ENCODE data around the gene ARHGEF40. TPM values are rescaled to one million over a fixed set of nuclear protein-coding genes. Genes with fewer than 3 reads are reported as not detected.
A peak's percentile ranks its signal among the peaks of the same experiment; 100 is the strongest.

The ARHGEF40 gene
- total RNA-seq, 4 donors from 2014 or later = 14.4 to 22.8 (median 17.6) TPM

- Histone ChIP-seq H3K36me3 (no peaks in the 10 kb centered on the region), H3K27ac (peak within 1 kb of the TSS; percentile 64), H3K4me1 (peaks cover 60% of the 10 kb centered on the region), H3K4me3 (no peak within 1 kb of the TSS), H3K9me3 (no peaks in the 10 kb centered on the region), H3K27me3 (no peaks in the 10 kb centered on the region)
- TF ChIP-seq EP300 (IDR thresholded peaks at IDR 0.05) = no peak
- TF ChIP-seq POLR2AphosphoS5 (IDR thresholded peaks at IDR 0.05) = no peak
- TF ChIP-seq POLR2A (IDR thresholded peaks at IDR 0.05) = no peak
- no peak for TF ChIP-seq CTCF (IDR thresholded peaks at IDR 0.05)
- DNase-seq (ENCODE audit: low spot score in 2 of 2) = no peak
- 48% methylated on average over 11 of the region's 11 CpGs for WGBS
These were observed 28.2 kb upstream of the ARHGEF40 start, which contains the start of gene RNASE7 for GRCh38 chr14:21041676-21042433. Gene RNASE7 (plus strand): TSS chr14:21042362. CDS start chr14:21042993, 631 bp downstream.

- Histone ChIP-seq H3K4me1 (peaks cover 60% of the 10 kb centered on the region), H3K4me3 (no peak overlapping the region), H3K36me3 (no peaks in the 10 kb centered on the region), H3K27ac (no peak overlapping the region), H3K27me3 (no peaks in the 10 kb centered on the region), H3K9me3 (no peaks in the 10 kb centered on the region)
- 64% methylated on average over 8 of the region's 8 CpGs for WGBS
- no peak for DNase-seq (ENCODE audit: low spot score in 2 of 2)
- no peak for TF ChIP-seq POLR2AphosphoS5 (IDR thresholded peaks at IDR 0.05)
- TF ChIP-seq POLR2A (IDR thresholded peaks at IDR 0.05) = no peak
- no peak for TF ChIP-seq CTCF (IDR thresholded peaks at IDR 0.05)
- TF ChIP-seq EP300 (IDR thresholded peaks at IDR 0.05) = no peak
These were observed 27.2 kb upstream of the ARHGEF40 start for GRCh38 chr14:21042918-21043317.

- Histone ChIP-seq H3K4me3 (no peak overlapping the region), H3K27me3 (no peaks in the 10 kb centered on the region), H3K36me3 (no peaks in the 10 kb centered on the region), H3K4me1 (peaks cover 55% of the 10 kb centered on the region), H3K9me3 (no peaks in the 10 kb centered on the region), H3K27ac (no peak overlapping the region)
- TF ChIP-seq CTCF (IDR thresholded peaks at IDR 0.05) = no peak
- TF ChIP-seq EP300 (IDR thresholded peaks at IDR 0.05) = no peak
- no peak for TF ChIP-seq POLR2A (IDR thresholded peaks at IDR 0.05)
- TF ChIP-seq POLR2AphosphoS5 (IDR thresholded peaks at IDR 0.05) = no peak
- 60% methylated on average over 2 of the region's 2 CpGs for WGBS
- no peak for DNase-seq (ENCODE audit: low spot score in 2 of 2)
These were observed 26.6 kb upstream of the ARHGEF40 start for GRCh38 chr14:21043387-21043973.

- Histone ChIP-seq H3K36me3 (no peaks in the 10 kb centered on the region), H3K4me1 (peaks cover 49% of the 10 kb centered on the region), H3K9me3 (no peaks in the 10 kb centered on the region), H3K4me3 (no peak overlapping the region), H3K27me3 (no peaks in the 10 kb centered on the region), H3K27ac (no peak overlapping the region)
- no peak for TF ChIP-seq CTCF (IDR thresholded peaks at IDR 0.05)
- no peak for TF ChIP-seq POLR2A (IDR thresholded peaks at IDR 0.05)
- no peak for TF ChIP-seq EP300 (IDR thresholded peaks at IDR 0.05)
- no peak for TF ChIP-seq POLR2AphosphoS5 (IDR thresholded peaks at IDR 0.05)
- DNase-seq (ENCODE audit: low spot score in 2 of 2) = no peak
- WGBS = 52% methylated on average over 6 of the region's 6 CpGs
These were observed 26.0 kb upstream of the ARHGEF40 start for GRCh38 chr14:21043974-21044618.

- Histone ChIP-seq H3K27me3 (no peaks in the 10 kb centered on the region), H3K4me3 (no peak overlapping the region), H3K9me3 (no peaks in the 10 kb centered on the region), H3K4me1 (peaks cover 16% of the 10 kb centered on the region), H3K27ac (no peak overlapping the region), H3K36me3 (no peaks in the 10 kb centered on the region)
- DNase-seq (ENCODE audit: low spot score in 2 of 2) = no peak
- TF ChIP-seq POLR2A (IDR thresholded peaks at IDR 0.05) = no peak
- TF ChIP-seq POLR2AphosphoS5 (IDR thresholded peaks at IDR 0.05) = no peak
- no peak for TF ChIP-seq CTCF (IDR thresholded peaks at IDR 0.05)
- no peak for TF ChIP-seq EP300 (IDR thresholded peaks at IDR 0.05)
- WGBS = 22% methylated on average over 2 of the region's 2 CpGs
These were observed 22.7 kb upstream of the ARHGEF40 start for GRCh38 chr14:21047378-21047781.
